ENCODE measurements around the gene UBN2.

Gene UBN2

DNA sequence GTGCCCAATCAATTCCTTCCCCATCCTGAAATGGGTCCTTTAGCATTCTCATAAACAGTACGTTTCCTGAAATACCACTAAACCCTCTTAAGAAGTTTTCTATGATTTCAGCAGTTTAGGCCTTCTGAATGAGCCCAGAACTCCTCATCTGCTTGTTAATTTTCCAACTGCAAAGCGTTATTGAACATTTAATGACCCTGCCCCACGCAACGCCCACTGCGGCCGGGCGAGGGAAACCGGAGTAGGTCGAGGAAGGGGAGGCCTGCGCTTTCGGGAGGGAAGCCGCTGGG lies 608 bp upstream of the UBN2 start:
- Histone ChIP-seq H2BK120ac (ENCODE audit: low read depth, low read length) (no peak overlapping the region), H3K23ac (ENCODE audit: low read depth, low read length, poor library complexity) (no peak overlapping the region), H3K18ac (ENCODE audit: low read length) (peak overlapping the region; percentile 62), H3K4me3 (ENCODE audit: low read length in 2 of 2) (peak overlapping the region; percentile 83 to 99), H3K27ac (replicated peaks; ENCODE audit: low read length) (no peak overlapping the region), H2AK5ac (ENCODE audit: low read depth, low read length) (no peak overlapping the region), H4K8ac (ENCODE audit: low read depth, low read length) (no peak overlapping the region), H4K91ac (ENCODE audit: low read depth, low read length, poor library complexity) (no peak overlapping the region), H3K4ac (ENCODE audit: low read length) (no peak overlapping the region), H2BK15ac (ENCODE audit: low read length) (no peak overlapping the region), H3K4me1 (ENCODE audit: control insufficient read depth in 2 of 2, insufficient read depth in 1 of 2, low read depth in 1 of 2, low read length in 2 of 2) (peaks cover 0 to 5% of the 10 kb centered on the region in 2 donors), H3K27me3 (ENCODE audit: control insufficient read depth in 3 of 3, insufficient read depth in 3 of 3, low read depth in 1 of 3, low read length in 3 of 3) (no peaks in the 10 kb centered on the region), H2BK5ac (ENCODE audit: low read length) (no peak overlapping the region), H2BK12ac (ENCODE audit: low read length) (no peak overlapping the region), H3K4me2 (ENCODE audit: insufficient read depth, low read length, poor library complexity, severe bottlenecking) (peak overlapping the region; percentile 86), H3K9me3 (replicated peaks in 1 of 2; ENCODE audit: control insufficient read depth in 2 of 2, insufficient read depth in 1 of 2, low read depth in 1 of 2, low read length in 2 of 2) (peaks cover 0 to 2% of the 10 kb centered on the region in 2 donors), H3K9ac (ENCODE audit: low read depth, low read length, poor library complexity) (no peak overlapping the region), H3K14ac (ENCODE audit: low read length) (no peak overlapping the region), H2AFZ (ENCODE audit: low read length) (peak overlapping the region; percentile 100), H3K36me3 (replicated peaks in 1 of 2; ENCODE audit: control insufficient read depth in 2 of 2, insufficient read depth in 2 of 2, low read length in 2 of 2) (no peaks in the 10 kb centered on the region), H3K79me1 (ENCODE audit: low read depth, low read length) (peaks cover 10% of the 10 kb centered on the region)
- no CpG with 5 or more reads among the region's 12 CpGs for WGBS, 2 donors (ENCODE audit: extremely low coverage in 2 of 2, insufficient read length in 2 of 2, insufficient replicate concordance in 1 of 2)
- no peak for DNase-seq (ENCODE audit: low spot score)

- peak overlapping the region; percentile 83 to 99 for H3K4me3 ChIP-seq (ENCODE audit: low read length in 2 of 2)
- peaks cover 0 to 5% of the 10 kb centered on the region in 2 donors for H3K36me3 ChIP-seq (replicated peaks in 1 of 2; ENCODE audit: control insufficient read depth in 2 of 2, insufficient read depth in 2 of 2, low read length in 2 of 2)
- peak overlapping the region; percentile 64 for H3K27ac ChIP-seq (replicated peaks; ENCODE audit: low read length)
- WGBS, 2 donors (ENCODE audit: extremely low coverage in 2 of 2, insufficient read length in 2 of 2, insufficient replicate concordance in 1 of 2), result no CpG with 5 or more reads among the region's 101 CpGs
- H2AK5ac ChIP-seq (ENCODE audit: low read depth, low read length), result peak overlapping the region; percentile 92
- peak overlapping the region; percentile 67 for H2BK15ac ChIP-seq (ENCODE audit: low read length)
- H2BK120ac ChIP-seq (ENCODE audit: low read depth, low read length), result peak overlapping the region; percentile 97
- peak; percentile 9 for DNase-seq (ENCODE audit: low spot score)
- H2BK12ac ChIP-seq (ENCODE audit: low read length), result no peak overlapping the region
- H3K9ac ChIP-seq (ENCODE audit: low read depth, low read length, poor library complexity), result peak overlapping the region; percentile 96
- peaks cover 0 to 5% of the 10 kb centered on the region in 2 donors for H3K4me1 ChIP-seq (ENCODE audit: control insufficient read depth in 2 of 2, insufficient read depth in 1 of 2, low read depth in 1 of 2, low read length in 2 of 2)
- H3K14ac ChIP-seq (ENCODE audit: low read length), result peak overlapping the region; percentile 56
- peak overlapping the region; percentile 100 for H3K23ac ChIP-seq (ENCODE audit: low read depth, low read length, poor library complexity)
- no peak overlapping the region for H3K4ac ChIP-seq (ENCODE audit: low read length)
- H3K9me3 ChIP-seq (replicated peaks in 1 of 2; ENCODE audit: control insufficient read depth in 2 of 2, insufficient read depth in 1 of 2, low read depth in 1 of 2, low read length in 2 of 2), result peaks cover 0 to 2% of the 10 kb centered on the region in 2 donors
- peak overlapping the region; percentile 99 for H3K18ac ChIP-seq (ENCODE audit: low read length)
- peak overlapping the region; percentile 73 for H3K4me2 ChIP-seq (ENCODE audit: insufficient read depth, low read length, poor library complexity, severe bottlenecking)
- peak overlapping the region; percentile 94 for H2BK5ac ChIP-seq (ENCODE audit: low read length)
- H2AFZ ChIP-seq (ENCODE audit: low read length), result peak overlapping the region; percentile 100
- H4K8ac ChIP-seq (ENCODE audit: low read depth, low read length), result no peak overlapping the region
- H4K91ac ChIP-seq (ENCODE audit: low read depth, low read length, poor library complexity), result no peak overlapping the region
- peaks cover 10% of the 10 kb centered on the region for H3K79me1 ChIP-seq (ENCODE audit: low read depth, low read length)
- no peaks in the 10 kb centered on the region for H3K27me3 ChIP-seq (ENCODE audit: control insufficient read depth in 3 of 3, insufficient read depth in 3 of 3, low read depth in 1 of 3, low read length in 3 of 3)
Measured at GRCh38 chr7:139231513-139232376, 708 bp downstream of the UBN2 start.

- Histone ChIP-seq H2AK5ac (ENCODE audit: low read depth, low read length) (no peak overlapping the region), H2BK120ac (ENCODE audit: low read depth, low read length) (no peak overlapping the region), H3K4me3 (ENCODE audit: low read length in 2 of 2) (peak overlapping the region; percentile 83 to 99), H4K91ac (ENCODE audit: low read depth, low read length, poor library complexity) (no peak overlapping the region), H3K9ac (ENCODE audit: low read depth, low read length, poor library complexity) (no peak overlapping the region), H3K9me3 (replicated peaks in 1 of 2; ENCODE audit: control insufficient read depth in 2 of 2, insufficient read depth in 1 of 2, low read depth in 1 of 2, low read length in 2 of 2) (peaks cover 0 to 2% of the 10 kb centered on the region in 2 donors), H3K14ac (ENCODE audit: low read length) (no peak overlapping the region), H4K8ac (ENCODE audit: low read depth, low read length) (no peak overlapping the region), H3K27me3 (ENCODE audit: control insufficient read depth in 3 of 3, insufficient read depth in 3 of 3, low read depth in 1 of 3, low read length in 3 of 3) (no peaks in the 10 kb centered on the region), H3K79me1 (ENCODE audit: low read depth, low read length) (peaks cover 10% of the 10 kb centered on the region), H3K23ac (ENCODE audit: low read depth, low read length, poor library complexity) (no peak overlapping the region), H2BK5ac (ENCODE audit: low read length) (no peak overlapping the region), H3K4ac (ENCODE audit: low read length) (no peak overlapping the region), H3K36me3 (replicated peaks in 1 of 2; ENCODE audit: control insufficient read depth in 2 of 2, insufficient read depth in 2 of 2, low read length in 2 of 2) (peaks cover 0 to 11% of the 10 kb centered on the region in 2 donors), H2BK15ac (ENCODE audit: low read length) (no peak overlapping the region), H2BK12ac (ENCODE audit: low read length) (no peak overlapping the region), H3K18ac (ENCODE audit: low read length) (no peak overlapping the region), H3K4me2 (ENCODE audit: insufficient read depth, low read length, poor library complexity, severe bottlenecking) (peak overlapping the region; percentile 73), H3K4me1 (ENCODE audit: control insufficient read depth in 2 of 2, insufficient read depth in 1 of 2, low read depth in 1 of 2, low read length in 2 of 2) (peaks cover 0 to 5% of the 10 kb centered on the region in 2 donors), H3K27ac (replicated peaks; ENCODE audit: low read length) (no peak overlapping the region), H2AFZ (ENCODE audit: low read length) (peak overlapping the region; percentile 100)
- no peak for DNase-seq (ENCODE audit: low spot score)
- no CpG with 5 or more reads among the region's 8 CpGs for WGBS, 2 donors (ENCODE audit: extremely low coverage in 2 of 2, insufficient read length in 2 of 2, insufficient replicate concordance in 1 of 2)
Measured at GRCh38 chr7:139232377-139232717, 1.3 kb downstream of the UBN2 start.

GRCh38 chr7:139232904-139233303 lies 1.9 kb downstream of the UBN2 start:
- Histone ChIP-seq H3K36me3 (replicated peaks in 1 of 2; ENCODE audit: control insufficient read depth in 2 of 2, insufficient read depth in 2 of 2, low read length in 2 of 2) (peaks cover 2 to 16% of the 10 kb centered on the region in 2 donors), H3K79me1 (ENCODE audit: low read depth, low read length) (peaks cover 10% of the 10 kb centered on the region), H4K91ac (ENCODE audit: low read depth, low read length, poor library complexity) (no peak overlapping the region), H3K27me3 (ENCODE audit: control insufficient read depth in 3 of 3, insufficient read depth in 3 of 3, low read depth in 1 of 3, low read length in 3 of 3) (no peaks in the 10 kb centered on the region), H2BK15ac (ENCODE audit: low read length) (no peak overlapping the region), H3K14ac (ENCODE audit: low read length) (no peak overlapping the region), H2BK12ac (ENCODE audit: low read length) (no peak overlapping the region), H3K18ac (ENCODE audit: low read length) (no peak overlapping the region), H3K23ac (ENCODE audit: low read depth, low read length, poor library complexity) (no peak overlapping the region), H3K4me1 (ENCODE audit: control insufficient read depth in 2 of 2, insufficient read depth in 1 of 2, low read depth in 1 of 2, low read length in 2 of 2) (peaks cover 0 to 5% of the 10 kb centered on the region in 2 donors), H3K9ac (ENCODE audit: low read depth, low read length, poor library complexity) (no peak overlapping the region), H3K4ac (ENCODE audit: low read length) (no peak overlapping the region), H2BK5ac (ENCODE audit: low read length) (no peak overlapping the region), H3K4me3 (ENCODE audit: low read length in 2 of 2) (peak overlapping the region in 1 of 2 donors; percentile 99), H4K8ac (ENCODE audit: low read depth, low read length) (no peak overlapping the region), H2AFZ (ENCODE audit: low read length) (no peak overlapping the region), H3K9me3 (replicated peaks in 1 of 2; ENCODE audit: control insufficient read depth in 2 of 2, insufficient read depth in 1 of 2, low read depth in 1 of 2, low read length in 2 of 2) (no peaks in the 10 kb centered on the region), H3K4me2 (ENCODE audit: insufficient read depth, low read length, poor library complexity, severe bottlenecking) (no peak overlapping the region), H2BK120ac (ENCODE audit: low read depth, low read length) (no peak overlapping the region), H3K27ac (replicated peaks; ENCODE audit: low read length) (no peak overlapping the region), H2AK5ac (ENCODE audit: low read depth, low read length) (no peak overlapping the region)
- no CpG with 5 or more reads among the region's 2 CpGs for WGBS, 2 donors (ENCODE audit: extremely low coverage in 2 of 2, insufficient read length in 2 of 2, insufficient replicate concordance in 1 of 2)
- no peak for DNase-seq (ENCODE audit: low spot score)
